A549 (cell line): ENCODE measurements around the gene BDNF. TPM values are rescaled to one million over a fixed set of nuclear protein-coding genes. Genes with fewer than 3 reads are reported as not detected.

ENCODE experiments used
- ATAC-seq, 2 experiments: fragments of 200-7000 bp in 1 of 2; fragments of >200 bp in 1 of 2; cut with Nextera tagmentation in 1 of 2; cut with Tn5 transposase in 1 of 2; 3 replicates each; pipeline versions ENCODE4 v1.8.0 to v1.9.1; 2018 to 2020; ENCODE audit warnings: mild to moderate bottlenecking in 1 of 2, moderate library complexity in 1 of 2
- CTCF ChIA-PET: fragments of 300-600 bp; sonication (Branson Sonifier 250); formaldehyde crosslinking; extraction: SDS; loops from one replicate; lab custom pipeline; 2021; ENCODE audit warnings: antibody characterized with exemption, inconsistent platforms; lab: Yijun Ruan, JAX
- POLR2A ChIA-PET: fragments of 350-600 bp; formaldehyde crosslinking; extraction: SDS; loops from one replicate; lab custom pipeline; 2021; ENCODE audit warnings: antibody characterized with exemption, inconsistent platforms; lab: Yijun Ruan, JAX
- DNase-seq, 2 experiments: peaks; one replicate each; pipeline versions ENCODE4 v3.0.0 to v3.0.0-alpha.2; 2011 to 2016; ENCODE audit warnings: low read depth in 1 of 2, low spot score in 1 of 2
- FAIRE-seq: peaks from 2 replicates; lab custom pipeline; 2011; peaks lifted over from hg19 to GRCh38; lab: Jason Lieb, UNC
- H3K27ac ChIP-seq, 2 experiments: fragments of >200 bp; sonication (Bioruptor Twin); formaldehyde crosslinking; 3 replicates each; pipeline ENCODE4 v1.5.1; 2016 to 2017
- H3K4me1 ChIP-seq: fragments of >200 bp; sonication (Bioruptor Twin); formaldehyde crosslinking; 3 replicates; pipeline ENCODE4 v1.6.1; 2016
- H3K4me2 ChIP-seq: fragments of >200 bp; sonication (Bioruptor Twin); formaldehyde crosslinking; 3 replicates; pipeline ENCODE4 v1.6.1; 2016
- H3K4me3 ChIP-seq: fragments of >200 bp; sonication (Bioruptor Twin); formaldehyde crosslinking; 3 replicates; pipeline ENCODE4 v1.5.1; 2016
- H3K9me3 ChIP-seq: fragments of >200 bp; sonication (Bioruptor Twin); formaldehyde crosslinking; 3 replicates; pipeline ENCODE4 v1.6.1; 2016
- CEBPB ChIP-seq, 2 experiments: fragments of >200 bp in 1 of 2; sonication (Bioruptor Twin) in 1 of 2; formaldehyde crosslinking in 1 of 2; IDR thresholded peaks; 2 replicates each; pipeline ENCODE4 v1.6.1; 2012 to 2016
- CHD4 ChIP-seq: fragments of 200-600 bp; sonication (generic); IDR thresholded peaks from 2 replicates; pipeline ENCODE4 v1.6.1; 2016; ENCODE audit warnings: antibody characterized with exemption, mild to moderate bottlenecking, borderline replicate concordance
- E2F6 ChIP-seq: IDR thresholded peaks from 2 replicates; pipeline ENCODE4 v1.6.1; 2012; ENCODE audit warnings: low read depth, borderline replicate concordance
- HDAC2 ChIP-seq: fragments of 200-600 bp; sonication (generic); IDR thresholded peaks from 2 replicates; pipeline ENCODE4 v1.6.1; 2016
- HEYL ChIP-seq: fragments of 250-450 bp; sonication (Bioruptor Pico); IDR thresholded peaks from 2 replicates; pipeline ENCODE4 v1.8.0; 2021; ENCODE audit warnings: mild to moderate bottlenecking, moderate library complexity
- HMGXB4 ChIP-seq: fragments of 250-450 bp; sonication (Bioruptor Pico); IDR thresholded peaks from 2 replicates; pipeline ENCODE4 v1.5.0; 2021; ENCODE audit warnings: mild to moderate bottlenecking, moderate library complexity, borderline replicate concordance
- HOXB13 ChIP-seq: fragments of 250-450 bp; sonication (Bioruptor Pico); IDR thresholded peaks from 2 replicates; pipeline ENCODE4 v1.5.0; 2020; ENCODE audit warnings: low read depth, mild to moderate bottlenecking, moderate library complexity
- KDM1A ChIP-seq: fragments of 200-600 bp; sonication (generic); IDR thresholded peaks from 2 replicates; pipeline ENCODE4 v1.6.1; 2016; ENCODE audit warnings: low read depth, mild to moderate bottlenecking
- KDM5A ChIP-seq: fragments of 200-600 bp; sonication (generic); IDR thresholded peaks from 2 replicates; pipeline ENCODE4 v1.6.1; 2016; ENCODE audit warnings: antibody characterized with exemption, mild to moderate bottlenecking
- NR3C1 ChIP-seq: fragments of >200 bp; sonication (Bioruptor Twin); formaldehyde crosslinking; IDR thresholded peaks from 3 replicates; pipeline ENCODE4 v1.6.1; 2017
- POLR2A ChIP-seq: IDR thresholded peaks from 2 replicates; pipeline ENCODE4 v1.6.1; 2012; ENCODE audit warnings: mild to moderate bottlenecking, low read length
- REST ChIP-seq: fragments of 200-600 bp; sonication (generic); IDR thresholded peaks from 2 replicates; pipeline ENCODE4 v1.6.1; 2016; ENCODE audit warnings: antibody characterized with exemption, mild to moderate bottlenecking, moderate library complexity
- RNF2 ChIP-seq: fragments of 200-600 bp; sonication (generic); IDR thresholded peaks from 2 replicates; pipeline ENCODE4 v1.6.1; 2016; ENCODE audit warnings: low read depth, mild to moderate bottlenecking, antibody characterized with exemption, moderate library complexity, borderline replicate concordance
- ZC3H11A ChIP-seq: fragments of 450-650 bp; IDR thresholded peaks from 2 replicates; pipeline ENCODE4 v1.6.1; 2014; ENCODE audit warnings: antibody characterized with exemption, mild to moderate bottlenecking
- ZFP36 ChIP-seq: fragments of 450-650 bp; IDR thresholded peaks from 2 replicates; pipeline ENCODE4 v1.6.1; 2014; ENCODE audit warnings: borderline replicate concordance; ENCODE audit not compliant: partially characterized antibody
- ZNF302 ChIP-seq: fragments of 250-450 bp; sonication (Bioruptor Pico); IDR thresholded peaks from 2 replicates; pipeline ENCODE4 v1.9.0; 2021; ENCODE audit warnings: inconsistent platforms, mild to moderate bottlenecking, moderate library complexity
- WGBS: methylation state at CpG from one replicate; pipeline ENCODE4 v1.1.6; 2017; ENCODE audit errors: missing lambda C conversion rate; 5-methylcytosine and 5-hydroxymethylcytosine counted together
- polyA plus RNA-seq, 4 experiments: library from polyadenylated mRNA; depleted of rRNA in 3 of 4; stranded (reverse); fragments of >200 nt; fragmentation: RNase III in 1 of 4; extraction: RNeasy Plus Mini Kit Qiagen cat#74134 plus additional on column Dnase treatment in 1 of 4; gene quantifications; 2 replicates in 3 of 4; 3 replicates in 1 of 4; pipeline ENCODE4 v1.2.3, GENCODE V29; 2011 to 2017

The BDNF gene
- polyA plus RNA-seq, 2 of the 4 experiments (the other 2 are of a cell fraction) = 16.4 to 33.7 TPM

GRCh38 chr11:27612932-27613880, 87.0 kb downstream of the BDNF start:
- WGBS = 78% methylated on average over 9 of the region's 9 CpGs
- DNase-seq (no peak), FAIRE-seq (no peak), ATAC-seq (no peak)
- no peaks in the 10 kb centered on the region for H3K4me1 ChIP-seq
- POLR2A ChIA-PET = no interaction called here
- H3K4me2 ChIP-seq = no peak overlapping the region
- H3K27ac ChIP-seq = no peak overlapping the region
- H3K4me3 ChIP-seq = no peak overlapping the region
- no peak for TF ChIP-seq ZNF302
- no peak for TF ChIP-seq RNF2
- TF ChIP-seq POLR2A = no peak
- no peak for TF ChIP-seq HOXB13
- TF ChIP-seq HMGXB4 (CRISPR knock-in tag) = no peak
- no peaks in the 10 kb centered on the region for H3K9me3 ChIP-seq
- CTCF ChIA-PET = no interaction called here

GRCh38 chr11:27611947-27612455, 88.3 kb downstream of the BDNF start:
- Histone ChIP-seq H3K4me2 (no peak overlapping the region), H3K27ac (no peak overlapping the region), H3K4me1 (no peaks in the 10 kb centered on the region), H3K9me3 (no peaks in the 10 kb centered on the region), H3K4me3 (no peak overlapping the region)
- 29% methylated on average over 3 of the region's 3 CpGs for WGBS
- CTCF ChIA-PET = no interaction called here
- FAIRE-seq = no peak
- no peak for DNase-seq
- TF ChIP-seq ZFP36 (no peak), E2F6 (no peak), CEBPB (IDR thresholded peaks at IDR 0.05) (no peak), KDM1A (no peak), REST (no peak)
- no peak for ATAC-seq
- POLR2A ChIA-PET = no interaction called here

GRCh38 chr11:27611390-27611789, 88.9 kb downstream of the BDNF start:
- H3K4me3 ChIP-seq = no peak overlapping the region
- ATAC-seq = no peak
- WGBS = 22% methylated on average over 1 of the region's 1 CpG
- H3K4me2 ChIP-seq = no peak overlapping the region
- H3K4me1 ChIP-seq = no peaks in the 10 kb centered on the region
- no peak for FAIRE-seq
- CTCF ChIA-PET = no interaction called here
- no peak for DNase-seq
- H3K9me3 ChIP-seq = no peaks in the 10 kb centered on the region
- TF ChIP-seq CHD4 (no peak), KDM5A (no peak), NR3C1 (no peak), ZC3H11A (no peak), HMGXB4 (CRISPR knock-in tag) (no peak), E2F6 (no peak), HDAC2 (no peak), HEYL (no peak), HOXB13 (no peak)
- TF ChIP-seq, all 56 proteins: peak for 0
- POLR2A ChIA-PET = no interaction called here
- no peak overlapping the region for H3K27ac ChIP-seq
